ENCODE results near the gene RNF38.

The RNF38 gene

DNA sequence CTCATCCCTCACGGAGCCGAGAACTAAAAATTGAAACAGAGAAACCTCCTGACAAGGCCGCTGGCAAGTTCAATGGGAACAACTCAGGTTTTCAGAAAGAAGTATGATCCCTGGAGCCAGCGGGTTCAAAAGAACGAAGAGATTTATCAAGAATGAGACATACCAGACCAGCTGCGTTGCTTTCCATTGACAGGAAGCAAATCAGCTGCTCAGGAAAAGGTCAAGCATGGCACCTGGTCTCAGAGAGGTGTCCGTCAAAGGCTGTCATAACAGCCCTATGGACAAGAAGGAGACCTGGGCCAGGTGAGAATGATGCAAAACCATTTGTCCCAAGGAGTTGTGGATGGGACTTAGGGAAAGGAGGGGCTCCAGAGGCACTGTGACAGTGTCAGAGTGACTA is 106.9 kb downstream of the RNF38 start:
- DNase-seq (ENCODE audit: low spot score) = no peak

GRCh38 chr9:36292641-36293040 is 107.4 kb downstream of the RNF38 start:
- no peak for DNase-seq (ENCODE audit: low spot score)

DNA sequence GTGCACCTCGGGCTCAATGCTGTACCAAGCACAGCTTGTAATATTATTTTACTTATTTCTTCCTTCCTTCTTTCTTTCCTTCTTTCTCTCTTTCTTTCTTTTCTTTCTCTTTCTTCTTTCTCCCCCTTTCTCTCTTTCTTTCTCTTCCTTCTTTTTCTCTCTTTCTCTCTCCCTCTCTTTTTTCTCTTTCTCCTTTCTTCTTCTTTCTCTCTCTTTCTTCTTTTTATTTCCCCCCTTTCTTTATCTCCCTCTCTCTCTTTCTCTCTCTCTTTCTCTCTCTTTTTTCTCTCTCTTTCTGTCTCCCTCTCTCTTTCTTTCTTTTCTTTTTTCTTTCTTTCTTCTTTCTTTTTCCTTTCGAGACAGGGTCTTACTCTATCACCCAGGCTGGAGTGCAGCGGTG is 109.1 kb downstream of the RNF38 start:
- no peak for DNase-seq (ENCODE audit: low spot score)

DNA sequence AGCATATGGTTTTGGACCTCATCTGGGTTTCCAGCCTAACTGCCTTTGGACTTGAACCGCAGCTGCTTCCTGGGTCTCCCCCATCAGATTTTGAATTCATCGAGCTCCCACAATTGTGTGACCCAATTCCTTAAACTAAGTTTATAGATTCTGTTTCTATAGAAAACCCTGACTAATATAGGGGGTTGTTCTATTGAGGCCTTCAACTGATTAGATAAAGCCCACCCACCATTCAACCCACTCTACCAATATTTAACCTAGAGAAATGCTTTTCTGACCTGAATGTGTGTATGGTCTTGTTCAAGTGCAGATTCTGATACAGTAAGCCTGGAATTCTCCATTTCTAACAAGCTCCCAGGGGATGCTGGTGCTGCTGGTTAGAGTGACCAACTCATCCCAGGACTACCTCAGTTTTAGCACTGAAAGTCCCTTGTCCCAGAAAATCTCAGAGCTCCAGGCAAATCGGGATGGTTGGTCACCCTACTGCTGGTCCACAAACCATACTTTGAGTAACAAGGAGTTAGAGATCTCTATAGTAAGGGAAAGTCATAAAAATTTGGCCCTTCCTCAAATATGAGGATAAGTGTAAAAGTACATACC is 110.1 kb downstream of the RNF38 start:
- no peak for DNase-seq (ENCODE audit: low spot score)

- no peak for DNase-seq (ENCODE audit: low spot score)
Observed at GRCh38 chr9:36288070-36288469, 112.0 kb downstream of the RNF38 start.
